AG04449 (cell line): ENCODE measurements around the gene AFF3.

ENCODE experiments used
- CTCF ChIA-PET: fragments of 350-600 bp; formaldehyde crosslinking; extraction: SDS; loops from one replicate; lab custom pipeline; 2021; ENCODE audit warnings: antibody characterized with exemption; lab: Yijun Ruan, JAX
- POLR2A ChIA-PET: fragments of 400-600, 350-600 bp; formaldehyde crosslinking; extraction: SDS; loops from one replicate; lab custom pipeline; 2020; ENCODE audit warnings: antibody characterized with exemption, inconsistent platforms; lab: Yijun Ruan, JAX
- DNase-seq: peaks from one replicate; pipeline ENCODE4 v3.0.0-alpha.2; 2010; ENCODE audit warnings: low read depth, low spot score
- H3K4me3 ChIP-seq: 2 replicates; pipeline ENCODE4 v1.5.1; 2011; ENCODE audit warnings: low read depth, mild to moderate bottlenecking, control low read depth, low read length
- CTCF ChIP-seq: IDR thresholded peaks from one replicate; pipeline ENCODE4 v1.5.1; 2011; ENCODE audit warnings: mild to moderate bottlenecking, moderate library complexity, low read length, control low read depth, inconsistent platforms; ENCODE audit not compliant: insufficient read depth; ENCODE audit errors: missing control alignments

The AFF3 gene

GRCh38 chr2:99827296-99827999 is 314.9 kb downstream of the AFF3 start:
- ChIA-PET POLR2A (no interaction called here), CTCF (interaction anchor here (2.0 kb wide), 1 partner anchor 8 kb away, joined by 6 read pairs; no protein-coding TSS in a partner anchor)
- H3K4me3 ChIP-seq = no peak overlapping the region
- no peak for DNase-seq
- TF ChIP-seq CTCF = no peak

- H3K4me3 ChIP-seq = no peak overlapping the region
- CTCF ChIA-PET = interaction anchor here (0.6 kb wide), 1 partner anchor 12 kb away, joined by 3 read pairs; no protein-coding TSS in a partner anchor
- POLR2A ChIA-PET = no interaction called here
- no peak for DNase-seq
- no peak for TF ChIP-seq CTCF
Observed at GRCh38 chr2:99825630-99826029, 316.8 kb downstream of the AFF3 start.

- TF ChIP-seq CTCF = no peak
- DNase-seq = no peak
- H3K4me3 ChIP-seq = no peak overlapping the region
- CTCF ChIA-PET = interaction anchor here (0.6 kb wide), 1 partner anchor 11 kb away, joined by 3 read pairs; no protein-coding TSS in a partner anchor
- POLR2A ChIA-PET = no interaction called here
Observed at GRCh38 chr2:99824758-99825157, 317.6 kb downstream of the AFF3 start.

- no peak for TF ChIP-seq CTCF
- H3K4me3 ChIP-seq = no peak overlapping the region
- ChIA-PET CTCF (interaction anchor here (1.5 kb wide), 1 partner anchor 11 kb away, joined by 3 read pairs; no protein-coding TSS in a partner anchor), POLR2A (no interaction called here)
- DNase-seq = no peak
Observed at GRCh38 chr2:99822474-99823207, 319.7 kb downstream of the AFF3 start.

GRCh38 chr2:99821984-99822383 is 320.4 kb downstream of the AFF3 start:
- ChIA-PET POLR2A (no interaction called here), CTCF (no interaction called here)
- TF ChIP-seq CTCF = no peak
- no peak for DNase-seq
- no peak overlapping the region for H3K4me3 ChIP-seq

- CTCF ChIA-PET = no interaction called here
- TF ChIP-seq CTCF = no peak
- POLR2A ChIA-PET = interaction anchor here (1.1 kb wide), 1 partner anchor 67 kb away, joined by 4 read pairs; no protein-coding TSS in a partner anchor
- DNase-seq = no peak
- no peak overlapping the region for H3K4me3 ChIP-seq
Observed at GRCh38 chr2:99821572-99821971, 320.8 kb downstream of the AFF3 start.
